Skeletal muscle satellite cell (primary cell): ENCODE results near the gene COMP. TPM values are rescaled to one million over a fixed set of nuclear protein-coding genes. Genes with fewer than 3 reads are reported as not detected.

Experiments
- H3K27me3 ChIP-seq: 2 replicates; pipeline ENCODE4 v1.7.0; 2013; ENCODE audit warnings: low read length; ENCODE audit not compliant: control insufficient read depth, insufficient read depth
- H3K36me3 ChIP-seq: 2 replicates; pipeline ENCODE4 v1.7.0; 2013; ENCODE audit warnings: mild to moderate bottlenecking, control low read depth, low read length; ENCODE audit not compliant: insufficient read depth
- H3K4me1 ChIP-seq: 2 replicates; pipeline ENCODE4 v1.7.0; 2013; ENCODE audit warnings: low read length; ENCODE audit not compliant: control insufficient read depth, insufficient read depth
- H3K4me2 ChIP-seq: 2 replicates; pipeline ENCODE4 v1.7.0; 2013; ENCODE audit warnings: mild to moderate bottlenecking, low read length
- H3K4me3 ChIP-seq: 2 replicates; pipeline ENCODE4 v1.7.0; 2013; ENCODE audit warnings: low read length
- H3K9ac ChIP-seq: 2 replicates; pipeline ENCODE4 v1.7.0; 2013; ENCODE audit warnings: mild to moderate bottlenecking, low read depth, low read length, moderate library complexity
- H3K9me3 ChIP-seq: replicated peaks from 2 replicates; pipeline ENCODE4 v1.7.0; 2013; ENCODE audit warnings: mild to moderate bottlenecking, control low read depth, low read length
- total RNA-seq: library from RNA; depleted of rRNA; stranded (reverse); fragments of >200 nt; gene quantifications from 2 replicates; pipeline ENCODE4 v1.2.3, GENCODE V29; 2012; rRNA removed

The COMP gene
- 0.25 and 2.4 TPM in 2 replicates for total RNA-seq

- Histone ChIP-seq H3K4me1 (peaks cover 9% of the 10 kb centered on the region), H3K4me3 (peak within 1 kb of the TSS; percentile 39), H3K9ac (no peak within 1 kb of the TSS), H3K27me3 (peaks cover 75% of the 10 kb centered on the region), H3K9me3 (no peaks in the 10 kb centered on the region), H3K36me3 (no peaks in the 10 kb centered on the region), H3K4me2 (peak within 1 kb of the TSS; percentile 69)
These were observed at the start of gene COMP for GRCh38 chr19:18790566-18791314. TSS of gene COMP (minus strand) at chr19:18791305. CDS start at chr19:18791269, 36 bp downstream.

GRCh38 chr19:18840288-18841267 is 49.5 kb upstream of the COMP start:
- Histone ChIP-seq H3K9ac (no peak overlapping the region), H3K36me3 (peaks cover 25% of the 10 kb centered on the region), H3K4me1 (peaks cover 38% of the 10 kb centered on the region), H3K4me3 (no peak overlapping the region), H3K9me3 (no peaks in the 10 kb centered on the region), H3K4me2 (peak overlapping the region; percentile 34), H3K27me3 (no peaks in the 10 kb centered on the region)

DNA sequence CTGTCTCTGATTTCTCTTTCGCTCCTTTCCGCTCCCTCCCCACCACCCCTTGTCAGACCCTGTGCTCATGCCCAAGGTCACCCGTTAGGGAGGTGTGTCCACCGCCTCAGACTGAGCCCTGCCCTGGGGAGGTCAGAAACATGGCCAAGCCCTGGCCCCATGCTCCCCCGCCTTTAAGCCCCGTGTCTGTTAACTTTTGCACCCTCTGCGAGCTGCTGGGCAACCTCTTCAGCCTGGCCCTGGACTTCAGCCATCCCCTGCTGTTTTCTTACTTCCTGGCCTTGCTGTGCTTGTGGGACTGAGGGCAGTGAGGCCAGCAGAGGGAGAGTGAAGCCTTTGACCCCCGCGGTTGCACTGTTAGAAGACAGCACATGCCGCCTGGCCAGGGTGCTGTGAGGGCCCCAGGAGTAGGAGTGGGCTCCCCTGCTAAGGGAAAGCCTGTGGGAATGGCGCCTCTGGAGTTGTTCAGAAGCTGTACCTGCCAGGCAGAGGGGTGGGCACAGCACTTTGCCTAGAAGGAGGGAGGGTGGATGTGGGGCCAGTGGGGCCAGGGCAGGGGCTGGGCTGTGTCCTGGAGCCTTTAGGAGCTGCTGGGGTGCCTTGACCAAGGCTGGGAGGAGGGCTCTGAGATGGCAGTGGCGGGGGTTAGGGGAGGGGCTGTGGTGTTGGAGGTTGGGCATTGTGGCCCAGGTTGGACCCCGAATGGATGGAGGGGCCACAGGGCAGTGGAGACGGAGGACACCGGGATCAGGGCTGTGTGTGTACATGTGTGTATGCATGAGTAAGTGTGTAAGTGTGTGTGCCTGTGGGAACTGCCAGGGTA is 48.6 kb upstream of the COMP start:
- Histone ChIP-seq H3K9me3 (no peaks in the 10 kb centered on the region), H3K4me3 (no peak overlapping the region), H3K4me2 (peak overlapping the region; percentile 34), H3K4me1 (peaks cover 41% of the 10 kb centered on the region), H3K36me3 (peaks cover 31% of the 10 kb centered on the region), H3K27me3 (no peaks in the 10 kb centered on the region), H3K9ac (peak overlapping the region; percentile 13)

- Histone ChIP-seq H3K36me3 (peaks cover 35% of the 10 kb centered on the region), H3K4me3 (peak overlapping the region; percentile 83), H3K4me2 (peak overlapping the region; percentile 95), H3K9me3 (no peaks in the 10 kb centered on the region), H3K4me1 (peaks cover 31% of the 10 kb centered on the region), H3K27me3 (no peaks in the 10 kb centered on the region), H3K9ac (no peak overlapping the region)
These were observed 43.5 kb upstream of the COMP start for GRCh38 chr19:18834644-18834984.

GRCh38 chr19:18833849-18834643 is 42.9 kb upstream of the COMP start:
- peak overlapping the region; percentile 95 for H3K4me2 ChIP-seq
- H3K9me3 ChIP-seq, result no peaks in the 10 kb centered on the region
- no peaks in the 10 kb centered on the region for H3K27me3 ChIP-seq
- peak overlapping the region; percentile 83 for H3K4me3 ChIP-seq
- peaks cover 26% of the 10 kb centered on the region for H3K4me1 ChIP-seq
- H3K9ac ChIP-seq, result peak overlapping the region; percentile 64
- H3K36me3 ChIP-seq, result peaks cover 32% of the 10 kb centered on the region

DNA sequence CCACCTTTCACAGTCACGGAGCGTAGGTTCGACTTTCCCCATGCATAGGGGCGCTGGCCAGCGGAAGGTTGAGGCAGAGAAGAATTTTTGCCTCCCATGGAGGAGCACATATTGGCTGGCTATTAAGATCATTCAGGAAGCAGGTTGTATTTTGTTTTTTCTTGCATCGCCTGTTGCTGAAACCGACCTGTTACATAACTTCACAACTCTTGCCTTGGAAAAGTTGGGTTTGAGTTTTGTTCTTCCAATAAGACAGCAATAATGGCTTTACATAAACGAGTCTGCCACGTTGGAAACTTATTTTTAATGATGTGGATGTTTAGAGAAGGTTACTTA is 42.0 kb upstream of the COMP start:
- Histone ChIP-seq H3K9me3 (no peaks in the 10 kb centered on the region), H3K27me3 (no peaks in the 10 kb centered on the region), H3K4me2 (peak overlapping the region; percentile 95), H3K4me1 (peaks cover 20% of the 10 kb centered on the region), H3K36me3 (peaks cover 32% of the 10 kb centered on the region), H3K9ac (peak overlapping the region; percentile 83), H3K4me3 (peak overlapping the region; percentile 83)

- Histone ChIP-seq H3K9me3 (no peaks in the 10 kb centered on the region), H3K4me1 (peaks cover 20% of the 10 kb centered on the region), H3K4me3 (peak overlapping the region; percentile 83), H3K9ac (peak overlapping the region; percentile 83), H3K36me3 (peaks cover 26% of the 10 kb centered on the region), H3K4me2 (peak overlapping the region; percentile 95), H3K27me3 (no peaks in the 10 kb centered on the region)
These were observed 41.4 kb upstream of the COMP start for GRCh38 chr19:18832306-18833140.

DNA sequence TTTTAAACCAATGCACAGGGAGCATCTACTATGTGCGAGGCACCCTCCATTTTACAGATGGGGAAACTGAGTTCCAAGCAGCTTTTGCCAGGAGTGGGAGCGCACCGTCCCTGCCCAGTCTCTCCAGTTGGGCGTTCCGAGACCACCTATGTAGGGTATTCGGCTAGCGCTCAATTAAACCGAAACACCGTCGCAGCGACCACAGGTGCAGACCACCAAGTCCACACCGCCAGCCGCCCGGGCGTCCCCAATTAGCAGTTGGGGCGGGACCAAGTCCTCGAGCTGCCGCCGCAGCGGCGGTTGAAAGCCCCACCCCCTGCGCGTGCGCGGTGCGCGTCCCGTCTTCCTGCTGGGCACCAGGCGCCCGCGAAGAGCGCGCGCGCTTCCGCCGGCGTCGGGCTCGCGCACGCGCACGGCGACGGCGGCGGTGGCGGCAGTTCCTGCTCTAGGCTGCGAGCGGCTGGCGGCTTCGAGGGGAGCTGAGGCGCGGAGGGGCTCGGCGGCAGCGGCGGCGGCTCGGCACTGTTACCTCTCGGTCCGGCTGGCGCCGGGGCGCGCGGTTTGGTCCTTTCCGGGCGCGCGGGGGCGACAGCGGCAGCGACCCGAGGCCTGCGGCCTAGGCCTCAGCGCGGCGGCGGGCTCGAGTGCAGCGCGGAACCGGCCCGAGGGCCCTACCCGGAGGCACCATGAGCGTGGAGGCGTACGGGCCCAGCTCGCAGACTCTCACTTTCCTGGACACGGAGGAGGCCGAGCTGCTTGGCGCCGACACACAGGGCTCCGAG is 40.6 kb upstream of the COMP start, which contains the start of gene UPF1:
UPF1 (plus strand) TSS at position 436 of the 782 bp plus-strand sequence; CDS start at position 687, 251 bp downstream.
- peak within 1 kb of the TSS; percentile 83 for H3K4me3 ChIP-seq

GRCh38 chr19:18830488-18830887 is 39.4 kb upstream of the COMP start:
- Histone ChIP-seq H3K4me1 (peaks cover 16% of the 10 kb centered on the region), H3K4me2 (no peak overlapping the region), H3K9ac (no peak overlapping the region), H3K4me3 (no peak overlapping the region), H3K9me3 (peaks cover 6% of the 10 kb centered on the region), H3K27me3 (no peaks in the 10 kb centered on the region), H3K36me3 (peaks cover 13% of the 10 kb centered on the region)

More for the DNA sequence above, 40.6 kb upstream of the COMP start, which contains the start of gene UPF1:
- Histone ChIP-seq H3K4me2 (peak within 1 kb of the TSS; percentile 95), H3K4me1 (peaks cover 20% of the 10 kb centered on the region), H3K9ac (peak within 1 kb of the TSS; percentile 83), H3K27me3 (no peaks in the 10 kb centered on the region), H3K36me3 (peaks cover 23% of the 10 kb centered on the region), H3K9me3 (peaks cover 6% of the 10 kb centered on the region)
